Endothelial cell (in vitro differentiated cells): Measurements from ENCODE around the gene PTPRK. TPM values are rescaled to one million over a fixed set of nuclear protein-coding genes. Genes with fewer than 3 reads are reported as not detected.

Source experiments
- DNase-seq: peaks from one replicate; pipeline ENCODE4 v3.0.0; 2021; ENCODE audit warnings: low spot score
- H3K27ac Mint-ChIP-seq: one replicate; pipeline ENCODE4 v1.8.0; 2021; ENCODE audit warnings: mixed read lengths, inconsistent platforms; ENCODE audit not compliant: unreplicated experiment
- H3K27me3 Mint-ChIP-seq: one replicate; pipeline ENCODE4 v1.8.0; 2021; ENCODE audit warnings: mild to moderate bottlenecking, moderate library complexity, mixed read lengths, inconsistent platforms; ENCODE audit not compliant: unreplicated experiment
- H3K36me3 Mint-ChIP-seq: one replicate; pipeline ENCODE4 v1.8.0; 2021; ENCODE audit warnings: mild to moderate bottlenecking, low read depth, mixed read lengths, inconsistent platforms; ENCODE audit not compliant: unreplicated experiment
- H3K4me1 Mint-ChIP-seq: one replicate; pipeline ENCODE4 v1.8.0; 2021; ENCODE audit warnings: mild to moderate bottlenecking, mixed read lengths, inconsistent platforms; ENCODE audit not compliant: unreplicated experiment
- H3K4me3 Mint-ChIP-seq: one replicate; pipeline ENCODE4 v1.8.0; 2021; ENCODE audit warnings: mild to moderate bottlenecking, mixed read lengths, inconsistent platforms; ENCODE audit not compliant: unreplicated experiment
- H3K9me3 Mint-ChIP-seq: one replicate; pipeline ENCODE4 v1.8.0; 2021; ENCODE audit warnings: mixed read lengths, inconsistent platforms; ENCODE audit not compliant: unreplicated experiment
- total RNA-seq: library from RNA; stranded (reverse); fragmentation: NEBNext Ultra II Directional; extraction: Animal tissue kit (Norgen Biotek cat#: 25700); gene quantifications from one replicate; pipeline ENCODE4 v1.2.1, GENCODE V29; 2021; ENCODE audit not compliant: unreplicated experiment
- TF ChIP-seq, protein P1 (sequence below): fragments of 200-600 bp; sonication (generic); IDR thresholded peaks from one replicate; pipeline ENCODE4 v1.5.0; 2021; ENCODE audit warnings: antibody characterized with exemption; ENCODE audit not compliant: unreplicated experiment

Gene PTPRK
- total RNA-seq, 1 donor from 2014 or later: 47.3 TPM

DNA sequence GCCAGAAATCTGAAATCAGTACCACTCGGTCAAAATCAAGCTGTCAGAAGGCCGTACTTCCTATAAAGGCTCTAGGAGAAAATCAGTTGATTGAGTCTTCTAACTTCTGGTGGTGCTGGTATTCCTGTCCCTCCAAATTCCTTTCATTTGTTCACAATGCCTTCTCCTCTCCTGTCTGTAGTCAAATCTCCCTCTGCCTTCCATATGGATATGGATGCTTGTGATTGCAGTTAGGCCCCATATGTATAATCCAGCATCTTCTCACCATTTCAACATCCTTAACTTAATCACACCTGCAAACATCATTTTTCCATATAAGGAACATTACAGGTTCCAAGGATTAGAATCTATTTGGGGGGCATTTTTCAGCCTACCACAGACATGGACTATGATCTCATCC, 331.7 kb downstream of the PTPRK start:
- Mint-ChIP-seq H3K27ac (no peak overlapping the region), H3K27me3 (no peaks in the 10 kb centered on the region), H3K4me3 (no peak overlapping the region), H3K36me3 (no peaks in the 10 kb centered on the region), H3K4me1 (no peaks in the 10 kb centered on the region), H3K9me3 (no peaks in the 10 kb centered on the region)
- DNase-seq: no peak
- TF ChIP-seq, protein P1, sequence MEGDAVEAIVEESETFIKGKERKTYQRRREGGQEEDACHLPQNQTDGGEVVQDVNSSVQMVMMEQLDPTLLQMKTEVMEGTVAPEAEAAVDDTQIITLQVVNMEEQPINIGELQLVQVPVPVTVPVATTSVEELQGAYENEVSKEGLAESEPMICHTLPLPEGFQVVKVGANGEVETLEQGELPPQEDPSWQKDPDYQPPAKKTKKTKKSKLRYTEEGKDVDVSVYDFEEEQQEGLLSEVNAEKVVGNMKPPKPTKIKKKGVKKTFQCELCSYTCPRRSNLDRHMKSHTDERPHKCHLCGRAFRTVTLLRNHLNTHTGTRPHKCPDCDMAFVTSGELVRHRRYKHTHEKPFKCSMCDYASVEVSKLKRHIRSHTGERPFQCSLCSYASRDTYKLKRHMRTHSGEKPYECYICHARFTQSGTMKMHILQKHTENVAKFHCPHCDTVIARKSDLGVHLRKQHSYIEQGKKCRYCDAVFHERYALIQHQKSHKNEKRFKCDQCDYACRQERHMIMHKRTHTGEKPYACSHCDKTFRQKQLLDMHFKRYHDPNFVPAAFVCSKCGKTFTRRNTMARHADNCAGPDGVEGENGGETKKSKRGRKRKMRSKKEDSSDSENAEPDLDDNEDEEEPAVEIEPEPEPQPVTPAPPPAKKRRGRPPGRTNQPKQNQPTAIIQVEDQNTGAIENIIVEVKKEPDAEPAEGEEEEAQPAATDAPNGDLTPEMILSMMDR: no peak

DNA sequence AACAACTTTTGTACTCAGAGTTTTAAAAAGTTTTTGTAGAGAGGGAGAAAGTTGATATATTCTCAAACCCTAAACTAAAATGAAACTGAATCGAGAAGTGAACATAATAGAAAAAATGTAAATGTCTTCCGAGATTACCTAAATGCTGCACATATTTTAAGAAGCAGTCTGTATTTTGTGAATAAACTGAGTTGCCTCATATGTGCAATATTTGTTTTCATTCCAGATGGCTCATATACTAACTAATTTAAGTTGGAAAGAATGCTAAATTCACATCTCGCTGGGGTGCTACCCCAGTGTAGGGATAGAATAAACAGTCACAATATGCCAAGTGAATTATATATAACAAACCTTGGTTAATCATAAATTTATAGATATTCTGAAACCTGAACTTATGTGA, 333.7 kb downstream of the PTPRK start:
- H3K27me3 Mint-ChIP-seq: no peaks in the 10 kb centered on the region
- H3K4me3 Mint-ChIP-seq: no peak overlapping the region
- H3K4me1 Mint-ChIP-seq: no peaks in the 10 kb centered on the region
- H3K36me3 Mint-ChIP-seq: no peaks in the 10 kb centered on the region
- H3K9me3 Mint-ChIP-seq: no peaks in the 10 kb centered on the region
- TF ChIP-seq, protein P1: no peak
- no peak for DNase-seq
- no peak overlapping the region for H3K27ac Mint-ChIP-seq

DNA sequence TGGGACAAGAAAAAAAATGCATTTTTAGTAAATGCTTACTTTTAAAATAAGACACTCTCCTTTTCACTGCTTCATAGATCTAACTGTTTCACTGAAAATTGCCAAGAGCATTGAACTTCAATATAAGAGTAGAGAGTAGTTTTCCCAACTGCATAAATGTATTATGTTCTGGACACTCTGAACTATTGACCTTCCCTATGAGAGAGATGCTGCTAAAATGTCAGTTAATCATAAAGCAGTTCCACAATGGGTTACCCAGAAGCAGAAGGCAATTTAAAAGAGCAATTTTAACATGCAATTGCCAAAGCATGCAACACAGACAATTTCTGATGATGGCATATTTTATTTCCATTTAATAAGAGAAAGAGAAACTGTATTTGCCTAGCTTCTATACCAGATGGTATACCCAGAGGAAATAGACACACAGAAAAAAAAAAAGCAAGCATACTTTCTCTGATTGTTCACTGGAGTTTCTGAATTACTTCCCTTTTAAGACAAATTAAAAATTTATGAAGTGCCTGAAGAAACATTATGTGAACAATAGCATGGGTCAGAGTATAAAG, 340.4 kb downstream of the PTPRK start:
- Mint-ChIP-seq H3K27me3 (no peaks in the 10 kb centered on the region), H3K4me3 (no peak overlapping the region), H3K27ac (no peak overlapping the region), H3K36me3 (no peaks in the 10 kb centered on the region), H3K4me1 (no peaks in the 10 kb centered on the region), H3K9me3 (no peaks in the 10 kb centered on the region)
- DNase-seq: no peak
- TF ChIP-seq, protein P1: no peak

DNA sequence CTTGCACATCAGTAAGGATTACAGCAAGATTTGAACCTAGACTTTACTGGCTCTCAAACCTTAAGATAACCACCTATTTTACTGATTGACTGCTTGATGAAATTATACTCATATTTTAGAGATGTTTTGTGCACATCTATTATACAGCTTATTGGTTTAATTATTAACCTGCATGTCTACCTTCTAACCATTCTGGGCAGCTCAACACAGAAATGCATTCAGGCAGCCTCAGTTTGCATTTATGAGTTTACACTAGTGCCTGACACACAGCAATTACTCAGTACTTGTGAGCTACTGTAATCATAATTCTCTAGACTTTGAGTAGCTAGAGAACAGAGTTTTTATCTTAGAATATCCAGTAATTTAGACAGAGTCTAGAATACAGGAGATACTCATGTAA, 345.7 kb downstream of the PTPRK start:
- Mint-ChIP-seq H3K36me3 (no peaks in the 10 kb centered on the region), H3K4me1 (no peaks in the 10 kb centered on the region), H3K27ac (no peak overlapping the region), H3K27me3 (no peaks in the 10 kb centered on the region), H3K4me3 (no peak overlapping the region), H3K9me3 (no peaks in the 10 kb centered on the region)
- TF ChIP-seq, protein P1: no peak
- no peak for DNase-seq

DNA sequence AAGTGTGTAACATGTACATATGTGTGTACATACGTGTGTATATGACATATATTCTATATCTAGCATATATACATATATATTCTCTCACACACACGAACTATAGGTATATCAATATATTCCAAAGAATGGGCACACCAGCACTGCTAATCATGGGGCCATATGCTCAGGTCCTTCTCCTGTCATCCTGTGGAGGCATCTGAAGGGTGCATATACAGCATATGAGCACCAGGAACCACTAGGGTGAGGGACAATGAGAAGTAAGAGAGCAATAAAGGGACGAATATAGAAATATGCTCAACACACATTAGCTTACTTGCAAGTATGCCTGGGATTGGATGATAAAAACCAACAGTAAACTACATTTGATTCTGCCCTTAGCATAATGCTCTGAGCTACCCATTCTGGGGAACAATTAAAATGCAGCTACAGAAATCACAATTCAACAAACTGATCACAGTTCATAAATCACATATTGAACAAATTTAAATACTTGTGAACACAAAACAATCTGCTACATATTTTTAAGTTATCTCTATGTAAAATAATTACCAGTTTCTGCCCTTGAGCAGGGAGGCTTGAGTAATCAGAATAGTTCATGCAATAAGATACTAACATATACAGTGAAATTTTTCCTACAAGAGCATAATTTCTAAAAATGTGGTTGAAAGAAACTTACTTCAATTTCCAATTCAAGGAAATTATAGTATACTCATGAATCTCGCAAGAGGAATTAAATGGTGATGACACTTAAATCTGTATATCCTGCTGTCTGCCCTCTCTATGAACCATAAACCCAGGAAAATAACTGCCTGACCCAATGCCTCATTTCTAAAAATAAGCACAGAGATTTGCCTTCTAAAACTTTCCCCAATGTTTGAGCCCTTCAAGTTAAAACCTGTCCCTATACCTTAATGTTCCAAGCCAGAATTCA, 347.4 kb downstream of the PTPRK start:
- Mint-ChIP-seq H3K9me3 (no peaks in the 10 kb centered on the region), H3K4me1 (no peaks in the 10 kb centered on the region), H3K36me3 (no peaks in the 10 kb centered on the region), H3K27ac (no peak overlapping the region), H3K27me3 (no peaks in the 10 kb centered on the region), H3K4me3 (no peak overlapping the region)
- DNase-seq: no peak
- TF ChIP-seq, protein P1: no peak
